ENCODE measurements around the gene NEK8. TPM values are rescaled to one million over a fixed set of nuclear protein-coding genes. Genes with fewer than 3 reads are reported as not detected.

Gene NEK8
- total and polyA plus RNA-seq, 9 of the 15 experiments (the other 6 are each of a cell fraction or from before 2014, with no cell fraction given) = 0.98 to 16.6 (median 4.6) TPM

DNA sequence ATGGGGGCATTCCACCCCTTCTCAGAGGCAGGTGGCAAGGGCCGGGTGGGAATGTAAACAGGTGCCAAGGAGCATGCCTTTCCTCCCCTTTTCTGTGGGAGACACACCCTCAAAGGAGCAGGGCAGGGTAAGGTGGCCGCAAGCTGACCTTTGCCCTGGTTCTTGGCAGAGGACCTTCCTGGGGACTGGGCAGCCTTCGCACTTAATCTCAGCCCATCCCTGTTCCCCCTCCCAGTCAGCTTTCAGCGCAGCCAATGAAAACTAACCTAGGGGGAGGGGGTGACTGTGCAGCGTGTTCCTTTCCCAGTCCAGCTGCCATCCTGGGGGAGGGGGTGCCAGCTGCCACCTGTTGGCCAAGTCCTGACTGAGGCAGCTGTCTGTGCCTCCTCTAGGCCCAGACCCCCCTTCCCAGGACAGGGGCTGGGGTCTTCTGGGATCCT, 18.0 kb downstream of the NEK8 start:
- POLR2A ChIA-PET = interaction anchor here (0.6 to 17.4 kb wide), 12 partner anchors 10 to 205 kb away, joined by 3 to 367 read pairs (median 4); partner anchors contain the start of genes NEK8, RPL23A and TLCD1
- Histone ChIP-seq H3K9me1 (ENCODE audit: control insufficient read depth, insufficient read depth, low read length) (no peaks in the 10 kb centered on the region), H3K27me3 (ENCODE audit: control insufficient read depth in 2 of 2, insufficient read depth in 2 of 2, low read length in 2 of 2) (no peaks in the 10 kb centered on the region), H3K27ac (ENCODE audit: extremely low read depth, low read depth, low read length) (peak overlapping the region; percentile 96; the same call in 1 of the 3 replicates), H3K9me3 (replicated peaks; ENCODE audit: control insufficient read depth, insufficient read depth, low read depth, low read length) (no peaks in the 10 kb centered on the region), H3K79me2 (ENCODE audit: control insufficient read depth, insufficient read depth, low read length) (peaks cover 65% of the 10 kb centered on the region), H3K36me3 (ENCODE audit: control insufficient read depth, insufficient read depth, low read length) (peaks cover 68% of the 10 kb centered on the region), H3K9ac (ENCODE audit: insufficient read depth in 1 of 2, low read depth in 2 of 2, low read length in 2 of 2) (peak overlapping the region; percentile 93 to 99; a peak in 3 of 4 replicates), H2AFZ (ENCODE audit: low read depth, low read length) (no peak overlapping the region), H3K4me3 (no peak overlapping the region), H3K4me1 (replicated peaks in 1 of 2; ENCODE audit: control insufficient read depth in 2 of 2, insufficient read depth in 2 of 2, low read length in 2 of 2) (peaks cover 33 to 71% of the 10 kb centered on the region in 2 experiments), H3K4me2 (ENCODE audit: insufficient read depth, low read length) (peak overlapping the region; percentile 94; the same call in 1 of the 2 replicates), H4K20me1 (replicated peaks; ENCODE audit: control insufficient read depth, insufficient read depth, low read length) (peaks cover 27% of the 10 kb centered on the region)
- 0 out of 2 replicates have a peak, but pooled peaks have one; percentile 3 for TF ChIP-seq POLR2AphosphoS5 (IDR thresholded peaks at IDR 0.05; ENCODE audit: control insufficient read depth, insufficient read depth, low read depth, low read length)
- no peak for TF ChIP-seq BCOR (IDR thresholded peaks at IDR 0.05)
- no peak for TF ChIP-seq ZNF707 (CRISPR knock-in tag; conservative IDR thresholded peaks at IDR 0.05)
- DNase-seq (ENCODE audit: extremely low read depth in 1 of 4, low spot score in 3 of 4) (peak in 2 of 4 experiments; percentile 33 to 49), FAIRE-seq (no peak), ATAC-seq (no peak)
- intact Hi-C loops (cut with micrococcal nuclease) (no loop called here), in situ Hi-C loops (cut with MboI) (no loop called here)
- no TSS peak for BruUV-seq (replicated peaks)
- CTCF ChIA-PET (ENCODE audit: low intra/inter-chr PET ratio) = interaction anchor here (6.8 kb wide), 1 partner anchor 19 kb away, joined by 117 read pairs; the partner anchor contains the start of genes NEK8 and TLCD1
- 70% methylated on average over 5 of the region's 5 CpGs for WGBS (ENCODE audit: insufficient coverage, low coverage, missing lambda C conversion rate)

DNA sequence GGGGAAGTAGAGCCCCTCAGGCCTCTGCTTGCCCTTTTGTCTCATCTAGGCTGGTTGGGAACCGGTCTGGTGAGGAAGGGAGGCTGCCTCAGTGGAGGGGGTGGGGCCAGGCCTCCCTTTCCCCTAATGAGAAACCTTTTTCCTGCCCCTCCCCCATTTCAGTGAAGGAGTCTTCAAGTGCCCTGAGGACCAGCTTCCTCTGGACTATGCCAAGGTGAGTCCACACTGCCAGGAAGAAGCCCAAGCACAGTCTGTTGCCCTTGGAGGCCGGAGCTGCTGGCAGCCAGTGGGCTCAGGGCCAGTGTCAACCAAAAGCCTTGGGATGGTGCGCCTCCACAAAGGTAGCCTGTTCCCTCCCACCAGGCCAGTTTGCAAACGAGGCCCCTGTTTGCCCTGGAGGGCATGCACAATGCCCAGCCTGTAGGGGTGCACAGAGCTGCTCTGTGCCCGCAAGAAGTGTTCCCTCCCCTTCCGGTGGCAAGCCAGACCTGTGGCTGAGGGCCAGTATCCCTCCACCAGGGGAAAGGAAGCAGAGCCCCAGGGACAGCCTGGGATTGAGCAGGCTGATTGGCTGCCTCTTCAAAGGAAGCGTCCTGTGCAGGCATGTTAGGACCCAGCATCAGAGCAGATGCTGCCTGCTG, 18.6 kb downstream of the NEK8 start:
- FAIRE-seq = no peak
- H3K79me2 ChIP-seq (ENCODE audit: control insufficient read depth, insufficient read depth, low read length) = peaks cover 67% of the 10 kb centered on the region
- CTCF ChIA-PET (ENCODE audit: low intra/inter-chr PET ratio) = interaction anchor here (6.8 kb wide), 1 partner anchor 20 kb away, joined by 117 read pairs; the partner anchor contains the start of genes NEK8 and TLCD1
- no peaks in the 10 kb centered on the region for H3K9me3 ChIP-seq (replicated peaks; ENCODE audit: control insufficient read depth, insufficient read depth, low read depth, low read length)
- peak overlapping the region in 1 of 2 experiments; percentile 99; a peak in 2 of 4 replicates for H3K9ac ChIP-seq (ENCODE audit: insufficient read depth in 1 of 2, low read depth in 2 of 2, low read length in 2 of 2)
- TF ChIP-seq RBM22 (IDR thresholded peaks at IDR 0.05; ENCODE audit: low read depth, low read length, poor library complexity, severe bottlenecking) (peak; percentile 8), FOXA1 (IDR thresholded peaks at IDR 0.05; ENCODE audit: borderline replicate concordance) (no peak), POLR2G (IDR thresholded peaks at IDR 0.05; ENCODE audit: low read depth, low read length) (peak; percentile 30; the same call in 1 of the 2 replicates), RBFOX2 (IDR thresholded peaks at IDR 0.05; ENCODE audit: low read depth, low read length) (peak; percentile 51; the same call in 1 of the 2 replicates)
- TF ChIP-seq, protein P1, sequence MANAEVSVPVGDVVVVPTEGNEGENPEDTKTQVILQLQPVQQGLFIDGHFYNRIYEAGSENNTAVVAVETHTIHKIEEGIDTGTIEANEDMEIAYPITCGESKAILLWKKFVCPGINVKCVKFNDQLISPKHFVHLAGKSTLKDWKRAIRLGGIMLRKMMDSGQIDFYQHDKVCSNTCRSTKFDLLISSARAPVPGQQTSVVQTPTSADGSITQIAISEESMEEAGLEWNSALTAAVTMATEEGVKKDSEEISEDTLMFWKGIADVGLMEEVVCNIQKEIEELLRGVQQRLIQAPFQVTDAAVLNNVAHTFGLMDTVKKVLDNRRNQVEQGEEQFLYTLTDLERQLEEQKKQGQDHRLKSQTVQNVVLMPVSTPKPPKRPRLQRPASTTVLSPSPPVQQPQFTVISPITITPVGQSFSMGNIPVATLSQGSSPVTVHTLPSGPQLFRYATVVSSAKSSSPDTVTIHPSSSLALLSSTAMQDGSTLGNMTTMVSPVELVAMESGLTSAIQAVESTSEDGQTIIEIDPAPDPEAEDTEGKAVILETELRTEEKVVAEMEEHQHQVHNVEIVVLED (CRISPR knock-in tag; IDR thresholded peaks at IDR 0.05) = no peak
- TF ChIP-seq, protein P2, sequence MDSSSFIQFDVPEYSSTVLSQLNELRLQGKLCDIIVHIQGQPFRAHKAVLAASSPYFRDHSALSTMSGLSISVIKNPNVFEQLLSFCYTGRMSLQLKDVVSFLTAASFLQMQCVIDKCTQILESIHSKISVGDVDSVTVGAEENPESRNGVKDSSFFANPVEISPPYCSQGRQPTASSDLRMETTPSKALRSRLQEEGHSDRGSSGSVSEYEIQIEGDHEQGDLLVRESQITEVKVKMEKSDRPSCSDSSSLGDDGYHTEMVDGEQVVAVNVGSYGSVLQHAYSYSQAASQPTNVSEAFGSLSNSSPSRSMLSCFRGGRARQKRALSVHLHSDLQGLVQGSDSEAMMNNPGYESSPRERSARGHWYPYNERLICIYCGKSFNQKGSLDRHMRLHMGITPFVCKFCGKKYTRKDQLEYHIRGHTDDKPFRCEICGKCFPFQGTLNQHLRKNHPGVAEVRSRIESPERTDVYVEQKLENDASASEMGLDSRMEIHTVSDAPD (CRISPR knock-in tag; IDR thresholded peaks at IDR 0.05) = no peak
- H3K27me3 ChIP-seq (ENCODE audit: control insufficient read depth in 2 of 2, insufficient read depth in 2 of 2, low read length in 2 of 2) = no peaks in the 10 kb centered on the region
- peaks cover 73% of the 10 kb centered on the region for H3K36me3 ChIP-seq (ENCODE audit: control insufficient read depth, insufficient read depth, low read length)
- in situ Hi-C loops (cut with MboI) = no loop called here
- H3K4me2 ChIP-seq (ENCODE audit: insufficient read depth, low read length) = no peak overlapping the region
- no peak overlapping the region for H3K27ac ChIP-seq (ENCODE audit: extremely low read depth, low read depth, low read length)
- peaks cover 27% of the 10 kb centered on the region for H4K20me1 ChIP-seq (replicated peaks; ENCODE audit: control insufficient read depth, insufficient read depth, low read length)
- H2AFZ ChIP-seq (ENCODE audit: low read depth, low read length) = no peak overlapping the region
- H3K4me1 ChIP-seq (replicated peaks in 1 of 2; ENCODE audit: control insufficient read depth in 2 of 2, insufficient read depth in 2 of 2, low read length in 2 of 2) = peaks cover 28 to 65% of the 10 kb centered on the region in 2 experiments
- no TSS peak for BruUV-seq (replicated peaks)
- peak in 2 of 4 experiments; percentile 23 to 42 for DNase-seq (ENCODE audit: extremely low read depth in 1 of 4, low spot score in 3 of 4)
- POLR2A ChIA-PET = interaction anchor here (0.5 to 17.4 kb wide), 11 partner anchors 12 to 172 kb away, joined by 3 to 367 read pairs (median 3); partner anchors contain the start of genes NEK8, RPL23A and TLCD1
- WGBS (ENCODE audit: insufficient coverage, low coverage, missing lambda C conversion rate) = 92% methylated on average over 6 of the region's 7 CpGs
- no peak overlapping the region for H3K4me3 ChIP-seq
- no peaks in the 10 kb centered on the region for H3K9me1 ChIP-seq (ENCODE audit: control insufficient read depth, insufficient read depth, low read length)
- no peak for ATAC-seq
- intact Hi-C loops (cut with micrococcal nuclease) = no loop called here

Measured in K562 (cell line).